PC-9 (cell line): ENCODE data around the gene PTGER3. TPM values are rescaled to one million over a fixed set of nuclear protein-coding genes. Genes with fewer than 3 reads are reported as not detected.

Experiments used
- BruUV-seq: library from RNA; stranded (reverse); fragments of 400-500 nt; replicated peaks from 2 replicates; lab custom pipeline; 2021; lab: Mats Ljungman, UMichigan
- CTCF ChIA-PET: fragments of 300-600 bp; sonication (Branson Sonifier 250); formaldehyde crosslinking; loops from one replicate; lab custom pipeline; 2022; ENCODE audit warnings: antibody characterized with exemption; lab: Charles Lee
- POLR2A ChIA-PET: fragments of 300-600 bp; sonication (Branson Sonifier 250); formaldehyde crosslinking; loops from one replicate; lab custom pipeline; 2022; ENCODE audit warnings: antibody characterized with exemption; ENCODE audit not compliant: unreplicated experiment; lab: Charles Lee
- DNase-seq, 2 experiments: peaks; one replicate each; pipeline versions ENCODE4 v3.0.0 to v3.0.0-alpha.2; 2015 to 2022; ENCODE audit warnings: mixed read lengths in 1 of 2
- H2AFZ ChIP-seq: fragments of 200-600 bp; sonication (generic); 2 replicates; pipeline ENCODE4 v1.8.1; 2017; ENCODE audit warnings: antibody characterized with exemption
- H3F3A ChIP-seq: fragments of 200-600 bp; sonication (generic); 2 replicates; pipeline ENCODE4 v1.8.1; 2017; ENCODE audit warnings: antibody characterized with exemption, mild to moderate bottlenecking, low read depth; ENCODE audit not compliant: insufficient read depth
- H3K27ac ChIP-seq: fragments of 200-600 bp; sonication (generic); 2 replicates; pipeline ENCODE4 v1.6.1; 2016; ENCODE audit warnings: mixed run types
- H3K27me3 ChIP-seq: fragments of 200-600 bp; sonication (generic); 2 replicates; pipeline ENCODE4 v1.6.1; 2016; ENCODE audit warnings: low read depth, mixed run types; ENCODE audit not compliant: insufficient read depth
- H3K36me3 ChIP-seq: fragments of 200-600 bp; sonication (generic); 2 replicates; pipeline ENCODE4 v1.6.1; 2016; ENCODE audit warnings: low read depth, mixed run types
- H3K4me1 ChIP-seq: fragments of 200-600 bp; sonication (generic); replicated peaks from 2 replicates; pipeline ENCODE4 v1.6.1; 2016; ENCODE audit warnings: mixed run types; ENCODE audit not compliant: insufficient read depth
- H3K4me2 ChIP-seq: fragments of 200-600 bp; sonication (generic); 2 replicates; pipeline ENCODE4 v1.6.1; 2017; ENCODE audit warnings: mixed run types
- H3K4me3 ChIP-seq: fragments of 200-600 bp; sonication (generic); 2 replicates; pipeline ENCODE4 v1.6.1; 2016; ENCODE audit warnings: mixed run types
- H3K79me2 ChIP-seq: fragments of 200-600 bp; sonication (generic); 2 replicates; pipeline ENCODE4 v1.6.1; 2017; ENCODE audit warnings: low read depth, mixed run types
- H3K9me2 ChIP-seq: fragments of 200-600 bp; sonication (generic); 2 replicates; pipeline ENCODE4 v1.8.1; 2017; ENCODE audit warnings: mild to moderate bottlenecking; ENCODE audit not compliant: insufficient read depth
- H3K9me3 ChIP-seq: fragments of 200-600 bp; sonication (generic); 2 replicates; pipeline ENCODE4 v1.8.1; 2016; ENCODE audit warnings: low read depth; ENCODE audit not compliant: insufficient read depth
- H4K20me1 ChIP-seq: fragments of 200-600 bp; sonication (generic); 2 replicates; pipeline ENCODE4 v1.8.1; 2017; ENCODE audit not compliant: insufficient read depth
- EZH2 ChIP-seq: fragments of 200-600 bp; sonication (generic); IDR thresholded peaks from 2 replicates; pipeline ENCODE4 v1.8.0; 2017; ENCODE audit warnings: antibody characterized with exemption, low read depth
- intact Hi-C: fragments of 100-400 bp; cut with micrococcal nuclease; formaldehyde crosslinking; loops from one replicate; pipeline ENCODE4 v1.10.0; 2022; ENCODE audit not compliant: unreplicated experiment
- total RNA-seq: library from RNA; stranded (reverse); gene quantifications from 2 replicates; pipeline ENCODE4 v1.2.3, GENCODE V29; 2021
- TF ChIP-seq, protein P1 (sequence below): fragments of 200-600 bp; sonication (generic); conservative IDR thresholded peaks from 2 replicates; pipeline ENCODE4 v1.6.1; 2017; ENCODE audit warnings: mixed run types, antibody characterized with exemption, mild to moderate bottlenecking, moderate library complexity

The PTGER3 gene
- total RNA-seq, 1 experiment from 2014 or later: 0.13 TPM

DNA sequence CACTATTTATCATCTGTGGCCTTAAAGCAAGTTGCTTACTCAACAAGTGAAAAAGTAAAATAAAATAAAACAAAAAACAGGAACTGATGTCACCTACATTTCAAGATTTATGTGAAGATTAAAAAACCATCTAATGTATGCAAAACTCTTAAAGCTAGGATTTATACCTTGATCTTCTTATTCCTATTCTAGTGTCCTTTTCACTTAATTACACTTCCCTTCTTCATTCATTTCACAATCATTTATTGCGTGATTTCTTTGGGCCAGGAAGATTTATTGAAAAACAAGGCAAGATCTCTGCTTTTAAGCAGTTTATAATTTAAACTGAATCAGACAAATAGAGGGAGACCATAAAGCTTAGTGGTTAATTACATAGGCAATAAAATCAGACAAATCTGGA, 18.6 kb downstream of the PTGER3 start:
- POLR2A ChIA-PET: no interaction called here
- no peaks in the 10 kb centered on the region for H3K4me1 ChIP-seq
- H3K36me3 ChIP-seq: no peaks in the 10 kb centered on the region
- H3K27me3 ChIP-seq: no peaks in the 10 kb centered on the region
- no peak for DNase-seq
- H3K4me2 ChIP-seq: no peak overlapping the region
- TF ChIP-seq EZH2: no peak
- TF ChIP-seq, protein P1, sequence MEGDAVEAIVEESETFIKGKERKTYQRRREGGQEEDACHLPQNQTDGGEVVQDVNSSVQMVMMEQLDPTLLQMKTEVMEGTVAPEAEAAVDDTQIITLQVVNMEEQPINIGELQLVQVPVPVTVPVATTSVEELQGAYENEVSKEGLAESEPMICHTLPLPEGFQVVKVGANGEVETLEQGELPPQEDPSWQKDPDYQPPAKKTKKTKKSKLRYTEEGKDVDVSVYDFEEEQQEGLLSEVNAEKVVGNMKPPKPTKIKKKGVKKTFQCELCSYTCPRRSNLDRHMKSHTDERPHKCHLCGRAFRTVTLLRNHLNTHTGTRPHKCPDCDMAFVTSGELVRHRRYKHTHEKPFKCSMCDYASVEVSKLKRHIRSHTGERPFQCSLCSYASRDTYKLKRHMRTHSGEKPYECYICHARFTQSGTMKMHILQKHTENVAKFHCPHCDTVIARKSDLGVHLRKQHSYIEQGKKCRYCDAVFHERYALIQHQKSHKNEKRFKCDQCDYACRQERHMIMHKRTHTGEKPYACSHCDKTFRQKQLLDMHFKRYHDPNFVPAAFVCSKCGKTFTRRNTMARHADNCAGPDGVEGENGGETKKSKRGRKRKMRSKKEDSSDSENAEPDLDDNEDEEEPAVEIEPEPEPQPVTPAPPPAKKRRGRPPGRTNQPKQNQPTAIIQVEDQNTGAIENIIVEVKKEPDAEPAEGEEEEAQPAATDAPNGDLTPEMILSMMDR: no peak
- BruUV-seq: no TSS peak
- H4K20me1 ChIP-seq: no peaks in the 10 kb centered on the region
- H2AFZ ChIP-seq: no peak overlapping the region
- no peaks in the 10 kb centered on the region for H3K9me3 ChIP-seq
- CTCF ChIA-PET: no interaction called here
- H3K9me2 ChIP-seq: no peaks in the 10 kb centered on the region
- intact Hi-C loops: no loop called here
- no peaks in the 10 kb centered on the region for H3F3A ChIP-seq
- H3K79me2 ChIP-seq: no peaks in the 10 kb centered on the region
- H3K4me3 ChIP-seq: no peak overlapping the region
- H3K27ac ChIP-seq: no peak overlapping the region

DNA sequence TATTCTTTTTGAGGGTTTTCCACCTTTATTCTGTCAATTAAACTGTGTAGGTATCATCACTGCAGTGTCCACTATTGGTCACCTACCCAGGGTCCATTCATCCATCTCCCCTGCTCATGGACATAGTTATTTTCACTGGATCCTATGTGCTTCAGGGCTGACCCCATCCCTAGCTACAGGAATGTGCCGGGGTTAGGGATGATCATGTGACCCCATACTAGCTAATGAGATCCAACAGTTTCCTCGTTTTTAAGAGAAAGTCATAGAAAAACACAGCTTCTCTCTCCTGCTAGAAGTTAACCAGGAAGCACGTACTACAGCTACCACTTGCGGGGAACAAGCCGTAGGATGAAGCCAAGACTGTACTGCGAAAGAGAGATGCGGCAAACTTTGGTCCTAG, 19.6 kb downstream of the PTGER3 start:
- no peaks in the 10 kb centered on the region for H3K27me3 ChIP-seq
- no peaks in the 10 kb centered on the region for H3F3A ChIP-seq

DNA sequence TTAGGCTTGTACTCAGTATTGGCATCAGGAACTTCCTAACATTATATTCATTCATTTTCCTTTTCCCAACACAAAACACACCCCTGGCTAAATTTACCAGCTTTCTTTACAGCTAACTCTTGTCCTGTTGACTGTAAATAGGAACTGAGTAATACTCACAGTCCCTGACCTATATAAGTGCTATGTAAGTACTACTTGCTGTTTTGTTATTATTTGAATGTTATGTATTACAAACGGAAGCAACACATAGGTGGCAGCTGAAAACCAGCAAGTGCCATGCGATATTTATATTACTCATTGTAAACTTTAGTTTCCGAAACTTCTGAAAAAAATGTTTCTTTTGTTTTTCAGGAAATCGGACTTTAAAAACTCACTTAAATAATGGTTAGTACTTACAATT, 21.5 kb downstream of the PTGER3 start:
- Histone ChIP-seq H3K9me3 (no peaks in the 10 kb centered on the region), H3K9me2 (no peaks in the 10 kb centered on the region), H3K27me3 (no peaks in the 10 kb centered on the region), H3K4me2 (no peak overlapping the region), H3K27ac (no peak overlapping the region), H3K4me1 (no peaks in the 10 kb centered on the region), H4K20me1 (no peaks in the 10 kb centered on the region), H3F3A (no peaks in the 10 kb centered on the region), H3K36me3 (no peaks in the 10 kb centered on the region), H3K79me2 (no peaks in the 10 kb centered on the region), H2AFZ (no peak overlapping the region), H3K4me3 (no peak overlapping the region)
- no peak for DNase-seq
- TF ChIP-seq, protein P1: no peak
- TF ChIP-seq EZH2: no peak
- BruUV-seq: no TSS peak
- ChIA-PET CTCF (no interaction called here), POLR2A (no interaction called here)
- intact Hi-C loops: no loop called here

More for the DNA sequence above, 19.6 kb downstream of the PTGER3 start:
- Histone ChIP-seq H4K20me1 (no peaks in the 10 kb centered on the region), H3K79me2 (no peaks in the 10 kb centered on the region), H3K36me3 (no peaks in the 10 kb centered on the region), H3K27ac (no peak overlapping the region), H2AFZ (no peak overlapping the region; the same call in 1 of the 2 replicates), H3K4me2 (no peak overlapping the region), H3K4me1 (no peaks in the 10 kb centered on the region), H3K4me3 (no peak overlapping the region), H3K9me2 (no peaks in the 10 kb centered on the region), H3K9me3 (no peaks in the 10 kb centered on the region)
- intact Hi-C loops: no loop called here
- CTCF ChIA-PET: no interaction called here
- TF ChIP-seq, protein P1: no peak
- TF ChIP-seq EZH2: no peak
- no peak for DNase-seq
- BruUV-seq: no TSS peak
- POLR2A ChIA-PET: no interaction called here
